ENCODE measurements around the gene TMEM185B. TPM values are rescaled to one million over a fixed set of nuclear protein-coding genes. Genes with fewer than 3 reads are reported as not detected.

The TMEM185B gene
- total and polyA plus RNA-seq, 4 donors = 1.8 to 8.5 (median 6.8) TPM

DNA sequence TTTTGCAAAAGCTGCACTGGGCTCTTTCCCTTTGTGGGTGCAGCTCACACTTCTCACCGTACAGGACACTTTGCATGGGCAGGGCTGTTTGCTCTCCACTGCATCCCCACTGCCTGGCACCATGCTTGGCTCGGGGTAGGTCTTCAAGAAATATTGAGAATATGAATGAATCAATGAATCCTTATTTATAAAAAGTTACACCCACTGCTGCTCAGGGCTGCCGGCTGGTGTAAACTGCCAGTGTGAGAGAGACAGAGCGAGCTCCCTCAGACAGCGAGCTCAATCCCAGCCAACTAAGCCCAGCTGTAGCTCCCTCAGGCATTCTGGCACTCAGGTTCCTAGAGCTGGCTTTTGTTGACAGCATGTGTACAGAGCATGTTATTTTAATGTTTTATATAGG, 3.4 kb downstream of the TMEM185B start:
- H3K4me3 ChIP-seq (ENCODE audit: low read depth in 1 of 3, low read length in 3 of 3) = no peak overlapping the region
- 97% methylated on average over 5 of the region's 5 CpGs for WGBS
- DNase-seq (ENCODE audit: low spot score) = no peak
- H3K9me3 ChIP-seq (ENCODE audit: control insufficient read depth in 4 of 4, low read length in 3 of 4) = no peaks in the 10 kb centered on the region
- H3K27me3 ChIP-seq (ENCODE audit: control insufficient read depth in 4 of 4, insufficient read depth in 4 of 4, low read length in 3 of 4) = no peaks in the 10 kb centered on the region
- no peak for TF ChIP-seq FOXA1 (IDR thresholded peaks at IDR 0.05)
- no peak for TF ChIP-seq EGR1 (IDR thresholded peaks at IDR 0.05; ENCODE audit: low read depth in 2 of 2)
- no peak for TF ChIP-seq TAF1 (conservative IDR thresholded peaks at IDR 0.05)
- no peak for TF ChIP-seq RAD21 (IDR thresholded peaks at IDR 0.05)
- TF ChIP-seq FOXA2 (IDR thresholded peaks at IDR 0.05) = no peak
- no peak for TF ChIP-seq RXRA (IDR thresholded peaks at IDR 0.05)
- TF ChIP-seq CTCF (IDR thresholded peaks at IDR 0.05; ENCODE audit: low read depth, low read length, missing input control) = no peak
- no peak for TF ChIP-seq SP1 (IDR thresholded peaks at IDR 0.05)
- peaks cover 9 to 24% (median 15%) of the 10 kb centered on the region in 4 donors for H3K4me1 ChIP-seq (ENCODE audit: control insufficient read depth in 4 of 4, insufficient read depth in 4 of 4, low read length in 3 of 4)
- no peak overlapping the region for H3K9ac ChIP-seq (ENCODE audit: low read depth in 1 of 2, low read length in 2 of 2)
- H3K36me3 ChIP-seq (ENCODE audit: control insufficient read depth in 4 of 4, insufficient read depth in 3 of 4, low read depth in 1 of 4, low read length in 3 of 4) = peaks cover 0 to 3% (median 0%) of the 10 kb centered on the region in 4 donors
- H3K27ac ChIP-seq (ENCODE audit: low read depth in 1 of 2, low read length in 2 of 2) = no peak overlapping the region

GRCh38 chr2:120219291-120219690, 3.9 kb downstream of the TMEM185B start:
- H3K9ac ChIP-seq (ENCODE audit: low read depth in 1 of 2, low read length in 2 of 2) = no peak overlapping the region
- H3K9me3 ChIP-seq (ENCODE audit: control insufficient read depth in 4 of 4, low read length in 3 of 4) = no peaks in the 10 kb centered on the region
- no peaks in the 10 kb centered on the region for H3K27me3 ChIP-seq (ENCODE audit: control insufficient read depth in 4 of 4, insufficient read depth in 4 of 4, low read length in 3 of 4)
- H3K4me1 ChIP-seq (ENCODE audit: control insufficient read depth in 4 of 4, insufficient read depth in 4 of 4, low read length in 3 of 4) = peaks cover 6 to 20% (median 11%) of the 10 kb centered on the region in 4 donors
- no peak for TF ChIP-seq FOXA2 (IDR thresholded peaks at IDR 0.05)
- no peak for TF ChIP-seq NR2F2 (IDR thresholded peaks at IDR 0.05)
- TF ChIP-seq YY1 (IDR thresholded peaks at IDR 0.05) = no peak
- no peak for TF ChIP-seq HNF4A (conservative IDR thresholded peaks at IDR 0.05)
- TF ChIP-seq, protein P1, sequence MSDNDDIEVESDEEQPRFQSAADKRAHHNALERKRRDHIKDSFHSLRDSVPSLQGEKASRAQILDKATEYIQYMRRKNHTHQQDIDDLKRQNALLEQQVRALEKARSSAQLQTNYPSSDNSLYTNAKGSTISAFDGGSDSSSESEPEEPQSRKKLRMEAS (IDR thresholded peaks at IDR 0.05) = no peak
- TF ChIP-seq GABPA (IDR thresholded peaks at IDR 0.05 in 1 of 2, conservative IDR thresholded peaks at IDR 0.05 in 1 of 2) = no peak
- TF ChIP-seq, protein P2, sequence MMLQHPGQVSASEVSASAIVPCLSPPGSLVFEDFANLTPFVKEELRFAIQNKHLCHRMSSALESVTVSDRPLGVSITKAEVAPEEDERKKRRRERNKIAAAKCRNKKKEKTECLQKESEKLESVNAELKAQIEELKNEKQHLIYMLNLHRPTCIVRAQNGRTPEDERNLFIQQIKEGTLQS (IDR thresholded peaks at IDR 0.05) = no peak
- no peak for TF ChIP-seq CTCF (IDR thresholded peaks at IDR 0.05; ENCODE audit: low read depth, low read length, missing input control)
- no peak for TF ChIP-seq RAD21 (IDR thresholded peaks at IDR 0.05)
- no peak for TF ChIP-seq HNF4G (IDR thresholded peaks at IDR 0.05)
- no peak for TF ChIP-seq RXRA (IDR thresholded peaks at IDR 0.05)
- no peak for TF ChIP-seq SP1 (IDR thresholded peaks at IDR 0.05)
- TF ChIP-seq, protein P3, sequence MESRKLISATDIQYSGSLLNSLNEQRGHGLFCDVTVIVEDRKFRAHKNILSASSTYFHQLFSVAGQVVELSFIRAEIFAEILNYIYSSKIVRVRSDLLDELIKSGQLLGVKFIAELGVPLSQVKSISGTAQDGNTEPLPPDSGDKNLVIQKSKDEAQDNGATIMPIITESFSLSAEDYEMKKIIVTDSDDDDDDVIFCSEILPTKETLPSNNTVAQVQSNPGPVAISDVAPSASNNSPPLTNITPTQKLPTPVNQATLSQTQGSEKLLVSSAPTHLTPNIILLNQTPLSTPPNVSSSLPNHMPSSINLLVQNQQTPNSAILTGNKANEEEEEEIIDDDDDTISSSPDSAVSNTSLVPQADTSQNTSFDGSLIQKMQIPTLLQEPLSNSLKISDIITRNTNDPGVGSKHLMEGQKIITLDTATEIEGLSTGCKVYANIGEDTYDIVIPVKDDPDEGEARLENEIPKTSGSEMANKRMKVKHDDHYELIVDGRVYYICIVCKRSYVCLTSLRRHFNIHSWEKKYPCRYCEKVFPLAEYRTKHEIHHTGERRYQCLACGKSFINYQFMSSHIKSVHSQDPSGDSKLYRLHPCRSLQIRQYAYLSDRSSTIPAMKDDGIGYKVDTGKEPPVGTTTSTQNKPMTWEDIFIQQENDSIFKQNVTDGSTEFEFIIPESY (IDR thresholded peaks at IDR 0.05) = no peak
- no peak for TF ChIP-seq EGR1 (IDR thresholded peaks at IDR 0.05; ENCODE audit: low read depth in 2 of 2)
- TF ChIP-seq REST (IDR thresholded peaks at IDR 0.05) = no peak
- TF ChIP-seq JUND (IDR thresholded peaks at IDR 0.05) = no peak
- TF ChIP-seq TAF1 (conservative IDR thresholded peaks at IDR 0.05) = no peak
- H3K4me3 ChIP-seq (ENCODE audit: low read depth in 1 of 3, low read length in 3 of 3) = no peak overlapping the region
- DNase-seq (ENCODE audit: low spot score) = no peak
- H3K36me3 ChIP-seq (ENCODE audit: control insufficient read depth in 4 of 4, insufficient read depth in 3 of 4, low read depth in 1 of 4, low read length in 3 of 4) = peaks cover 0 to 3% (median 0%) of the 10 kb centered on the region in 4 donors
- WGBS = 97% methylated on average over 5 of the region's 5 CpGs
- no peak overlapping the region for H3K27ac ChIP-seq (ENCODE audit: low read depth in 1 of 2, low read length in 2 of 2)

All from liver (tissue), 9 donors.